Mammary epithelial cell (primary cell): ENCODE data around the gene KRT71.

Experiments used
- EZH2 ChIP-seq: IDR thresholded peaks from 2 replicates; pipeline ENCODE4 v1.6.1; 2012; ENCODE audit warnings: low read length, inconsistent platforms, borderline replicate concordance
- TF ChIP-seq, protein P1 (sequence below), 2 donors: IDR thresholded peaks in 1 of 2; conservative IDR thresholded peaks in 1 of 2; 2 replicates each; pipeline ENCODE4 v1.5.1; 2011 to 2012; ENCODE audit warnings: inconsistent platforms in 2 of 2, low read length in 2 of 2, mild to moderate bottlenecking in 2 of 2, control low read depth in 1 of 2, low read depth in 1 of 2; ENCODE audit not compliant: insufficient read depth in 1 of 2; ENCODE audit errors: extremely low read depth in 1 of 2

DNA sequence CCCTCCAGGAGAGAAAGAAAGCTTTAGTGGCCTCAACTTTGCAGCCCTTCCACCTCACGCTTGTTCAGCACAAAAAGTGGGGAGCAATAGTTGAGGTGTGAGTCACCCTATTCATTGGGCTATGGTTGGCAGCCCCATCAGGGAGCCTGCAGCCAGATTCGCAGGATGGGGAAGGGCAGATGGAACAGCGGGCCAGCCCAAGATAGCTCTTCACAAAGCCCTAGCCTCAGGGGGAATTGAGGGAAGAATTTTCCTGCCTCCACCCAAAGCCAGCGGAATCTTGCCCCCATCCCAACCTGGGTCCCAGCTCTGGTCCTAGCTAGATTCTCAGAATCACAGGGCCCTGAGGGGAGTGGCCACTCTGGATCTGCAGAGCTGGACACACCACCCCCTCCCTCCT lies 29.1 kb downstream of the KRT71 start:
- TF ChIP-seq, protein P1, sequence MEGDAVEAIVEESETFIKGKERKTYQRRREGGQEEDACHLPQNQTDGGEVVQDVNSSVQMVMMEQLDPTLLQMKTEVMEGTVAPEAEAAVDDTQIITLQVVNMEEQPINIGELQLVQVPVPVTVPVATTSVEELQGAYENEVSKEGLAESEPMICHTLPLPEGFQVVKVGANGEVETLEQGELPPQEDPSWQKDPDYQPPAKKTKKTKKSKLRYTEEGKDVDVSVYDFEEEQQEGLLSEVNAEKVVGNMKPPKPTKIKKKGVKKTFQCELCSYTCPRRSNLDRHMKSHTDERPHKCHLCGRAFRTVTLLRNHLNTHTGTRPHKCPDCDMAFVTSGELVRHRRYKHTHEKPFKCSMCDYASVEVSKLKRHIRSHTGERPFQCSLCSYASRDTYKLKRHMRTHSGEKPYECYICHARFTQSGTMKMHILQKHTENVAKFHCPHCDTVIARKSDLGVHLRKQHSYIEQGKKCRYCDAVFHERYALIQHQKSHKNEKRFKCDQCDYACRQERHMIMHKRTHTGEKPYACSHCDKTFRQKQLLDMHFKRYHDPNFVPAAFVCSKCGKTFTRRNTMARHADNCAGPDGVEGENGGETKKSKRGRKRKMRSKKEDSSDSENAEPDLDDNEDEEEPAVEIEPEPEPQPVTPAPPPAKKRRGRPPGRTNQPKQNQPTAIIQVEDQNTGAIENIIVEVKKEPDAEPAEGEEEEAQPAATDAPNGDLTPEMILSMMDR (conservative IDR thresholded peaks at IDR 0.05 in 1 of 2, IDR thresholded peaks at IDR 0.05 in 1 of 2; ENCODE audit: extremely low read depth in 1 of 2, insufficient read depth in 1 of 2, low read depth in 1 of 2, low read length in 2 of 2) = no peak
- no peak for TF ChIP-seq EZH2
